ENCODE data around the gene ABCC5.

DNA sequence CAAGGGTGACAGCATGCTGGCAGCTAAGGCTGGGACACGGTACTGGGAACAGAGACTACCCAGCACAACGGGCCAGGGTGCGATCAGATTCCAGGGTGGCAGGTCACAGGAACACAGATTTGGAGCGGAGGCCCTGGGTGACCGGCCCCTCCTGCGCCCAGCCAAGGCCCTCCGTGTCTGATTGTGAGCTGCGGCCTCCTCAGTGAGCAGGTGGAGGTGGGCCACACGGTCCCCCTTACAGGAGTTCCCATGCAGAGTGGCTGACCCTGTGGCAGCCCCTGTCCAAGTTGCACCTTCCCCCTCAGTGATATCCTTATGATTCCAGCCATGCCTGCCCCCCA lies 104.1 kb downstream of the ABCC5 start:
- TF ChIP-seq EP300 (IDR thresholded peaks at IDR 0.05; ENCODE audit: borderline replicate concordance in 1 of 2, low read depth in 2 of 2, low read length in 2 of 2) (no peak), POLR2A (IDR thresholded peaks at IDR 0.05; ENCODE audit: control extremely low read depth in 1 of 2, low read depth in 2 of 2, low read length in 2 of 2) (no peak), ZNF274 (IDR thresholded peaks at IDR 0.05; ENCODE audit: borderline replicate concordance, extremely low read depth, low read length) (no peak), EZH2 (IDR thresholded peaks at IDR 0.05; ENCODE audit: low read depth, low read length, severe bottlenecking) (no peak)
- TF ChIP-seq, protein P1, sequence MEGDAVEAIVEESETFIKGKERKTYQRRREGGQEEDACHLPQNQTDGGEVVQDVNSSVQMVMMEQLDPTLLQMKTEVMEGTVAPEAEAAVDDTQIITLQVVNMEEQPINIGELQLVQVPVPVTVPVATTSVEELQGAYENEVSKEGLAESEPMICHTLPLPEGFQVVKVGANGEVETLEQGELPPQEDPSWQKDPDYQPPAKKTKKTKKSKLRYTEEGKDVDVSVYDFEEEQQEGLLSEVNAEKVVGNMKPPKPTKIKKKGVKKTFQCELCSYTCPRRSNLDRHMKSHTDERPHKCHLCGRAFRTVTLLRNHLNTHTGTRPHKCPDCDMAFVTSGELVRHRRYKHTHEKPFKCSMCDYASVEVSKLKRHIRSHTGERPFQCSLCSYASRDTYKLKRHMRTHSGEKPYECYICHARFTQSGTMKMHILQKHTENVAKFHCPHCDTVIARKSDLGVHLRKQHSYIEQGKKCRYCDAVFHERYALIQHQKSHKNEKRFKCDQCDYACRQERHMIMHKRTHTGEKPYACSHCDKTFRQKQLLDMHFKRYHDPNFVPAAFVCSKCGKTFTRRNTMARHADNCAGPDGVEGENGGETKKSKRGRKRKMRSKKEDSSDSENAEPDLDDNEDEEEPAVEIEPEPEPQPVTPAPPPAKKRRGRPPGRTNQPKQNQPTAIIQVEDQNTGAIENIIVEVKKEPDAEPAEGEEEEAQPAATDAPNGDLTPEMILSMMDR (IDR thresholded peaks at IDR 0.05; ENCODE audit: control extremely low read depth in 1 of 3, insufficient read depth in 1 of 3, low read depth in 1 of 3, low read length in 3 of 3), result no peak
- TF ChIP-seq, protein P2, sequence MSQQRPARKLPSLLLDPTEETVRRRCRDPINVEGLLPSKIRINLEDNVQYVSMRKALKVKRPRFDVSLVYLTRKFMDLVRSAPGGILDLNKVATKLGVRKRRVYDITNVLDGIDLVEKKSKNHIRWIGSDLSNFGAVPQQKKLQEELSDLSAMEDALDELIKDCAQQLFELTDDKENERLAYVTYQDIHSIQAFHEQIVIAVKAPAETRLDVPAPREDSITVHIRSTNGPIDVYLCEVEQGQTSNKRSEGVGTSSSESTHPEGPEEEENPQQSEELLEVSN (IDR thresholded peaks at IDR 0.05), result no peak

All from H1 (cell line).